Muscle layer of colon (tissue), 2 donors: Measurements from ENCODE around the gene VMP1.
"Not testable (repeated sequence)": the region's sequence is repeated elsewhere in the genome, so short reads cannot be mapped to it uniquely, and the experiment has no call there.

Experiments used
- H3K27ac ChIP-seq: one replicate; pipeline ENCODE4 v1.7.0; 2013; ENCODE audit warnings: low read depth, mild to moderate bottlenecking, low read length, moderate library complexity
- H3K27me3 ChIP-seq, 2 donors: one replicate each; pipeline ENCODE4 v1.7.0; 2013; ENCODE audit warnings: low read length in 2 of 2, mild to moderate bottlenecking in 2 of 2; ENCODE audit not compliant: insufficient read depth in 2 of 2, control insufficient read depth in 1 of 2
- H3K36me3 ChIP-seq: one replicate; pipeline ENCODE4 v1.7.0; 2013; ENCODE audit warnings: mild to moderate bottlenecking, low read length; ENCODE audit not compliant: insufficient read depth
- H3K4me1 ChIP-seq: one replicate; pipeline ENCODE4 v1.7.0; 2013; ENCODE audit warnings: mild to moderate bottlenecking, low read length; ENCODE audit not compliant: insufficient read depth
- H3K4me3 ChIP-seq, 2 donors: one replicate each; pipeline ENCODE4 v1.7.0; 2013; ENCODE audit warnings: low read length in 2 of 2, low read depth in 1 of 2, mild to moderate bottlenecking in 1 of 2, moderate library complexity in 1 of 2
- H3K9ac ChIP-seq: one replicate; pipeline ENCODE4 v1.7.0; 2013; ENCODE audit warnings: low read length
- H3K9me3 ChIP-seq: one replicate; pipeline ENCODE4 v1.7.0; 2013; ENCODE audit warnings: mild to moderate bottlenecking, low read length
- donor health status: abdominal sarcoma.
- donor health status: Adenocarcinoma of cecum.

VMP1 gene

DNA sequence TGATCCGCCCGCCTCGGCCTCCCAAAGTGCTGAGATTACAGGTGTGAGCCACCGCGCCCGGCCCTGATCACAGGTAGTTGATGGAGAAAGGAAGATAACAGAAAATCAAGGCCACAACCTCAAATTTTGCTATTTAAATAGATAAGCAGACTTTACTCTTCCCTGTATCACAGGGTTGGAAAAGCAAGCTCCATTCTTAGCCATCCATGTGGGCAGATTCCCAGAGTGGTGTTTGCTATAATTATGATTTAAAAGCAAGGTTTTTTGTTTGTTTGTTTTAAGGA is 140.9 kb downstream of the VMP1 start:
- no peaks in the 10 kb centered on the region for H3K27me3 ChIP-seq
- peaks cover 72% of the 10 kb centered on the region for H3K4me1 ChIP-seq
- no peak overlapping the region for H3K9ac ChIP-seq
- H3K9me3 ChIP-seq: no peaks in the 10 kb centered on the region
- H3K4me3 ChIP-seq: no peak overlapping the region
- no peak overlapping the region for H3K27ac ChIP-seq
- H3K36me3 ChIP-seq: no peaks in the 10 kb centered on the region

DNA sequence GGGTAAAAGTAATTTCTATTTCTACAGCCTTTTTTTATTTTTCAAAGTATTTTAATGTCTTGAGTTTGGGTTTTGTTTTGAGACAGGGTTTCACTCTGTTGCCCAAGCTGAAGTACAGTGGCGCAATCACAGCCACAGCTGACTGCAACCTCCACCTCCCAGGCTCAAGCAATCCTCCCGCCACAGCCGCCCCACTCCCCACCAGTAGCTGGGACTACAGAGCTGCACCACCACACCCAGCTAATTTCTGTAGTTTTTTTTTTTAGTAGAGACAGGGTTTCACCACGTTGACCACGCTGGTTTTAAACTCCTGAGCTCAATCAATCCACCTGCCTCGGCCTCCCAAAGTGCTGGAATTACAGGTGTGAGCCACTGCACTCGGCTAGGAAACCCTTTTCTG is 141.3 kb downstream of the VMP1 start:
- H3K4me1 ChIP-seq: peaks cover 73% of the 10 kb centered on the region
- H3K36me3 ChIP-seq: no peaks in the 10 kb centered on the region
- H3K9me3 ChIP-seq: no peaks in the 10 kb centered on the region
- H3K9ac ChIP-seq: no peak overlapping the region
- H3K27me3 ChIP-seq: no peaks in the 10 kb centered on the region
- H3K4me3 ChIP-seq: no peak overlapping the region
- peak overlapping the region; percentile 3 for H3K27ac ChIP-seq

DNA sequence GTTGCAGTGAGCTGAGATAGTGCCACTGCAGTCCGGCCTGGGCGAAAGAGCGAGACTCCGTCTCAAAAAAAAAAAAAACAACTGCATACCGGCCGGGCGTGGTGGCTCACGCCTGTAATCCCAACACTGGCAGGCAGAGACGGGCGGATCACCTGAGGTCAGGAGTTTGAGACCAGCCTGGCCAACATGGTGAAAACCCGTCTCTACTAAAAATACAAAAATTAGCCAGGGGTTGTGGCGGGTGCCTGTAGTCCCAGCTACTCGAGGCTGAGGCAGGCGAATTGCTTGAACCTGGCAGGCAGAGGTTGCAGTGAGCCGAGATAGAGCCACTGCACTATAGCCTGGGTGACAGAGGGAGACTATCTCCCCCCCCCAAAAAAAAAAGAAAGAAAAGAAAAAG is 142.9 kb downstream of the VMP1 start:
- not testable (repeated sequence) for H3K9me3 ChIP-seq, H3K4me3 ChIP-seq, H3K9ac ChIP-seq, H3K36me3 ChIP-seq, H3K27me3 ChIP-seq
- H3K27ac ChIP-seq: peak overlapping the region; percentile 93
- H3K4me1 ChIP-seq: peaks cover 64% of the 10 kb centered on the region

DNA sequence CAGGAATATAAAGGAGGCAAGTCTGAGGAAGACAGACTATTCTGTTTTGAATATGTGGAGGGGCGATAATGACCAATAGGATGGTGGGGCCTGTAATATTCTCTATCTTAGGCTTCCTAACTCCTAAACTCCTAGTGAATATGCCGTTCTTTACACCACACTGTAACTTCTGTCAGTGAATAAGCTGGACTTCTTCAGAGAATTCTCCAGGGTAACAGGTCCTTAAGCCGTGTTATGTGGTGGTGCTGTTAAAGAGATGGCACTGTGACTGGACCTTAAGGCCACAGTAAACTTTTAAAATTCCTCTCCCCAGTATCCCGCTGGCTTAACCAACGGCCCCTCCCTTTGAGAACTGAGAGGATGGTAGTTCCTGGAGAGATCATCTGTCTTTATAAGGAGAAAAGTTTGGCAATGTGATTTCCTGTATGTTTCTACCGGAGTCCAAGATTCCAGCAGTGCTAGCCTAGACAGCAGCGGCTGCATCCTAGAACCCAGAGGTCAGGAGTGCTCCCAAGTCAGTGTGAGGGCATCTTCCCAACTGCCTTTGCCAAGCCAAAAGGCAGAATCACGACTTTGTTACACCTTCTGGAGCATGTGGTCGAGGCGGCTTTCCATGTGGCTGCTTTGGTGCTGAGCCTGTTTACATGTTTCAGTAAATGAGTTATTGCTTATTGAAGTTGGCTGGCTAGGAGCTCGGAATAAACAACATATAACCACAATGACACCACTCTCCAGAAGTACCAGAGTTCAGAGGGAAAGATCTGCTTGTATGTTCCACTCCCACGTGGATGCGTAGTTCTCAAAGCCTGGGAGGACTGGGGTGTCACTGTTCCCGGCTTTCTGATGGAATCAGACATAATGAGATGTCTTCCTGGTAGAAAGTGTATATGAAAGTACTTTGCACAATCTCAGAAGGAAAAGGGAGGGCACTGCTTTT is 144.3 kb downstream of the VMP1 start:
- H3K4me3 ChIP-seq: peak overlapping the region in 1 of 2 donors; percentile 13
- H3K36me3 ChIP-seq: no peaks in the 10 kb centered on the region
- no peak overlapping the region for H3K9ac ChIP-seq
- peaks cover 50% of the 10 kb centered on the region for H3K4me1 ChIP-seq
- H3K27me3 ChIP-seq: no peaks in the 10 kb centered on the region
- H3K9me3 ChIP-seq: no peaks in the 10 kb centered on the region
- H3K27ac ChIP-seq: peak overlapping the region; percentile 93

DNA sequence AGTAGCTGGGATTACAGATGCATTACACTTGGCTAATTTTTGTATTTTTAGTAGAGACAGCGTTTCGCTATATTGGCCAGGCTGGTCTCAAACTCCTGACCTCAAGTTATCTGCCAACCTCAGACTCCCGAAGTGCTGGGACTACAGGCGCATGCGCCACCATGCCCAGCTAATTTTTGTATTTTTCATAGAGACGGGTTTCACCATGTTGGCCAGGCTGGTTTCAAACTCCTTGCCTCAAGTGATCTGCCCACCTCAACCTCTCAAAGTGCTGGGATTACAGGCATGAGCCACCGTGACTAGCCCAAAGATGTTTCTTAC is 145.4 kb downstream of the VMP1 start:
- Histone ChIP-seq H3K4me1 (peaks cover 39% of the 10 kb centered on the region), H3K27ac (peak overlapping the region; percentile 93)
- not testable (repeated sequence) for H3K9me3 ChIP-seq, H3K9ac ChIP-seq, H3K4me3 ChIP-seq, H3K27me3 ChIP-seq, H3K36me3 ChIP-seq

DNA sequence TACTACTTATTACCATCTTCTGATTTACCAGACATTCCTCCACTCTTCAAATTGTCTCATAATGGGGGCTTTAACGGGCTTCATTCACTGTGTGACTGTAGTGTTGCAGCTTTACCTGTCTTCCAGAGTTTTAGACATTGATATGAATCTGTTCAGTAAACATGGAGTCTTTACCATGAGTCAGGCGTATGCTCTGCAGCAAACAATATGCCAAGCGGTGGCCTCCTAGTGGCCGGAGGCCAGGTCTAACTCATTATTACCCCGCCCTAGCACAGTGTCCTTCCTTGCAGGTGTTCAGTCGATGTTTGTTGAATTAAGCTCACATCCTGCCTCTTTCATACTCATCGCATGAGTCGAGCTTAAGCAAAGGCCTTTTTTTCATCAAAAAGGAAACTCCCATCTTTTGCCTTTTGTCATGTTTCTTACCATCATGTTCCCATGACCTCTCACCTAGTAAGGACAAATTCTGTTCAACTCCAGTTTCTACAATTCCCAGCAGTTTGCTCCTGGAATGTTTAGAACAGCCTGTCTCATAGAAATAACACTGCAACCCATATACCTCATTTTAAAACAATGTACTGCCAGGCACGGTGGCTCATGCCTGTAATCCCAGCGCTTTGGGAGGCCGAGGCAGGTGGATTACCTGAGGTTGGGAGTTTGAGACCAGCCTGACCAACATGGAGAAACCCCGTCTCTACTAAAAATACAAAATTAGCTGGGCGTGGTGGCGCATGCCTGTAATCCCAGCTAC is 145.9 kb downstream of the VMP1 start:
- peak overlapping the region; percentile 93 for H3K27ac ChIP-seq
- H3K9ac ChIP-seq: no peak overlapping the region
- H3K27me3 ChIP-seq: no peaks in the 10 kb centered on the region
- no peak overlapping the region for H3K4me3 ChIP-seq
- no peaks in the 10 kb centered on the region for H3K36me3 ChIP-seq
- H3K4me1 ChIP-seq: peaks cover 39% of the 10 kb centered on the region
- no peaks in the 10 kb centered on the region for H3K9me3 ChIP-seq

DNA sequence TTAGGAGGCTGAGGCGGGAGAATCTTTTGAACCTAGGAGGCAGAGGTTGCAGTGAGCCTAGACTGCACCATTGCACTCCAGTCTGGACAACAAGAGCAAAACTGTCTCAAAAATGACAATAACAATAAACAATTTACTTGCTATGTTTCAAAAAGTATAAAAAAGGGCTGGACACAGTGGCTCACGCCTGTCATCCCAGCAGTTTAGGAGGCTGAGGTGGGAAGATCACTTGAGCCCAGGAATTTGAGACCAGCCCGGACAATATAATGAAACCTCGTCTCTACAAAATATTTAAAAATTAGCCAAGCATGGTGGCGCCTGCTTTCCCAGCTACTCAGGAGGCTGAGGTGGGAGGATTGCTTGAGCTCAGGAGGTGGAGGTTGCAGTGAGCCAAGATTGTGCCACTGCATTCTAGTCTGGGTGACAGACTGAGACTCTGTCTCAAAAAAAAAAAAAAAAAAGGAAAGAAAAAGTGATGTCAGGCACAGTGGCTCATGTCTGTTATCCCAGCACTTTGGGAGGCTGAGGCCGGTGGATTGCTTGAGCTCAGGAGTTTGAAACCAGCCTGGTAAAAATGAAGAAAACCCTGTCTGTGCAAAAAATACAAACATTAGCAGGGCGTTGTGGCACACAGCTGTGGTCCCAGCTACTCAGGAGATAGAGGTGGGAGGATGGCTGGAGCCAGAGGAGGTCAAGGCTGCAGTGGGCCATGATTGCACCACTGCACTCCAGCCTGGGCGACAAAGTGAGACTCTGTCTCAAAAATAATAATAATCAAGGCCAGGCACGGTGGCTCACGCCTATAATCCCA is 146.7 kb downstream of the VMP1 start:
- H3K9ac ChIP-seq, H3K9me3 ChIP-seq, H3K4me3 ChIP-seq, H3K27me3 ChIP-seq, H3K36me3 ChIP-seq: not testable (repeated sequence)
- Histone ChIP-seq H3K27ac (peak overlapping the region; percentile 31), H3K4me1 (peaks cover 40% of the 10 kb centered on the region)

DNA sequence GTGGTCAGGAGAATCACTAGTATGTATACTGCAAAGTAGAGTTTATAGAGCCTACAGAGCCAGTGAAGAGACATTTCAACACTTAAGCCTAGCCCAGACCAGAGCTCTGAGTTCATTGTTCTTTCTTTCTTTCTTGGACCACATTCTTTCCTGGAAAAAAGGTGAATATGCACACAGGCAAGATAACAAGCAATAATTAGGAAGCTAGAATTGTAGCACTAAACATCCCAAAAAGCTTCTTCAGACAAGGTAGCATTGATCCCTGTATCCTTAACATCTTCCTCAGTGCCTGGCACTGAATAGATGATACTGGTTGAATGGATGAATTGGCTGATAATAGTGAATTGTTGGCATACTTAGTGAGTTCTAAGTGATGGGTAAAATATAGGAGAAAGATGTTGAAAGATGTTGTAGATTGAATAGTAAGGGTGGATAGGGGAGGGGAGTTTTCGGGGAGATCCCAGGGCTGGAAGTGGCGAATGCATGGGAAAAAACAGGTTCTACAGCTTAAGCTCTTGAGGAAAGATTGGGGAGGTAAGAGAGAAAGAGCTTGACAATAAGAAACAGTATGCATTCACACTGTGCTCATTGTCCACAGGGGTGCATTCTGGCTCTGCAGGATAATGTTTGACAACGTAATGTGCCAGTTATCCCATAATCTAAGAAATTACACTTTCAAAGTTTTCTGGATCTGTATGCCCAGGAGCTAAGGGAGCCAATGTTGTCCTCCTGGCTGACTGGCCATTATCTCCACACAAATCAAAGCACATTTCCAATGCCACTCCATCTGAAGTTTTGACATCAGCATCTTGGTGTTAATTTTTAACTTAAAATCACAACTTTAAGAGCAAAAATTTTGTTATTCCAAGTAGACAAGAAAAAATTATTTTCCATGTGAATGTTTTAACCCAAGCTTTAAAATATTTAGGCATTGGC is 149.7 kb downstream of the VMP1 start:
- Histone ChIP-seq H3K4me1 (peaks cover 18% of the 10 kb centered on the region), H3K27ac (no peak overlapping the region), H3K9me3 (no peaks in the 10 kb centered on the region), H3K36me3 (peaks cover 7% of the 10 kb centered on the region), H3K9ac (no peak overlapping the region), H3K27me3 (no peaks in the 10 kb centered on the region), H3K4me3 (no peak overlapping the region)

DNA sequence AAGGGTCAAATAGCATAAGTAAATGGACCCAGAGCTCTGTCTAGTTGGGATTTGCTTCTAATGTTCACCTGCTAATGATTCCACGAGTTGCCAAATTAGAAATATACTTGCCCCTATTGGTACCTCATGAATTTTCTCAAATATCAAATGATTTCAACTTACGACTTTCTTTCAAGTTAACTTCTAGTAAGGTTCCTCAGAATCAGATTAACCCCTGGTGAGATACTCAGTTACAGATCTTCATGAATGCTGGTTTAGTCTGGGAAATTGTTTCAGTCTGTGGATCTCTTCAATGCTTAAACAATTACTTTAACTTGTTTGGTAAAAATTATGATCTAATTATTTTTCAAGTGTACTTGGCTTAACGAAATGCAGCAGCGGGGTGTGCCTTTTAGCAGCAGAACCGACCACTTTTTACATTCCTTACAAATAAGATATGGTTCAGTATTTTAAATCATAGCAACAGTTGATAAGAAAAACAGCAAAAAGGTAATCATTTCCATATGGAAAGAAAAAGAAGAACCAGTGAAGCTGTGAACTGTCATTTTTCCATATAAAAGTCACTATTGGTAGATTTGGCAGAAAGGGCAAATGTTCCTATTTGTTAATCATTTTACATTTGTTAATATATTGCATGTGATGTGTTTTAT is 150.8 kb downstream of the VMP1 start:
- no peak overlapping the region for H3K9ac ChIP-seq
- no peaks in the 10 kb centered on the region for H3K27me3 ChIP-seq
- H3K27ac ChIP-seq: no peak overlapping the region
- peaks cover 12% of the 10 kb centered on the region for H3K36me3 ChIP-seq
- H3K4me1 ChIP-seq: peaks cover 7% of the 10 kb centered on the region
- H3K4me3 ChIP-seq: no peak overlapping the region
- no peaks in the 10 kb centered on the region for H3K9me3 ChIP-seq

DNA sequence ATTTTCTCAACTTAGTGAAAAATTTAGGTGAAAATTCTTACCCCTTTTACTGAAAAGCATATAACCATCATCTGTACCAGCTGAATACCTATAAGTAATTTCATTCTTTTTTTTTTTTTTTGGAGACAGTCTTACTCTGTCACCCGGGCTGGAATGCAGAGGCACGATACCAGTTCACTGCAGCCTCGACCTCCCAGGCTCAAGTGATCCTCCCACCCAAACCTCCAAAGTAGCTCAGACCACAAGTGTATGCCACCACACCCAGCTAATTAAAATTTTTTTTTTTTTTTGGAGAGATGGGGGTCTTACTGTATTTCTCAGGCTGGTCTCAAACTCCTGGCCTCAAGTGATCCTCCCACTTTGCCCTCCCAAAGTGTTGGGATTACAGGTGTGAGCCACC is 151.5 kb downstream of the VMP1 start:
- Histone ChIP-seq H3K9ac (no peak overlapping the region), H3K27me3 (no peaks in the 10 kb centered on the region), H3K9me3 (no peaks in the 10 kb centered on the region), H3K4me1 (peaks cover 5% of the 10 kb centered on the region), H3K27ac (no peak overlapping the region), H3K36me3 (peaks cover 17% of the 10 kb centered on the region), H3K4me3 (no peak overlapping the region)
